Raji (cell line): ENCODE measurements around the gene DNAH9.

ENCODE experiments used
- POLR2A ChIP-seq: IDR thresholded peaks from 2 replicates; pipeline ENCODE4 v1.6.1; 2011; ENCODE audit warnings: low read depth, low read length, control low read depth; ENCODE audit not compliant: insufficient read depth

DNAH9 gene

DNA sequence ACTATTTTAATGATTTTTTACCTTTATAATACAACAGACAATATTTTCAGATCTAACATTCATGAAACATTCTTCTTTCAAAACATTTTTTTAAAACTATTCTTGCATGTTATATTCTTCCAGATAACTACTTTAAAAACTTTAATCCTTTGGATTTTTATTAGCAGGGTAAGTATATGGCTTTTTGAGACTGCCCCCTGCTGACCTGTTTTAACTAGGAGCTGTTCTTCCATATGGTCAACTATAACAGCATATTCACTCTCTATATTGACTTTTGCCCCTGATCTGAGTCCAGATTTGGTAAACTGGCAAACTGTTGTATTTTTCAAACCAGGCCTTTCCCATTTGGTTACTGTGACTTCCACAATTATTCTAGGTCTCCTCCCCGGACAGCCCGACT lies 382.5 kb downstream of the DNAH9 start:
- TF ChIP-seq POLR2A, result no peak

DNA sequence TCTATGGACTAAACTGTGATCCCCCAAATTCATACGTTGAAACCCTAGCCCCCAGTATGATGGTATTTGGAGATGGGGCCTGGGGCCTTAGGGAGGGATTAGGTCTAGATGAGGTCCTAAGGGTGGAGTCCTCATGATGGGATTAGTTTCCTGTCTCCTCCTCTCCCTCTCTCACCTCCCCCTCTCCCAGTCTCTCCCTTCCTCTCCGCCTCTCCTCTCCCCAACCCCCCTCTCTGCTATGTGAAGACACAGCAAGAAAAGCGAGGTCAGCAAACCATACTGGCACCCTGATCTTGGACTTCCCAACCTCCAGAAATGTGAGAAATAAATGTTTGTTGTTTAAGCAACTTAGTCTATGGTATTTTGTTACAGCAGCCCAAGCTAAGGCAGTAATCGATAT lies 383.6 kb downstream of the DNAH9 start:
- TF ChIP-seq POLR2A, result no peak

DNA sequence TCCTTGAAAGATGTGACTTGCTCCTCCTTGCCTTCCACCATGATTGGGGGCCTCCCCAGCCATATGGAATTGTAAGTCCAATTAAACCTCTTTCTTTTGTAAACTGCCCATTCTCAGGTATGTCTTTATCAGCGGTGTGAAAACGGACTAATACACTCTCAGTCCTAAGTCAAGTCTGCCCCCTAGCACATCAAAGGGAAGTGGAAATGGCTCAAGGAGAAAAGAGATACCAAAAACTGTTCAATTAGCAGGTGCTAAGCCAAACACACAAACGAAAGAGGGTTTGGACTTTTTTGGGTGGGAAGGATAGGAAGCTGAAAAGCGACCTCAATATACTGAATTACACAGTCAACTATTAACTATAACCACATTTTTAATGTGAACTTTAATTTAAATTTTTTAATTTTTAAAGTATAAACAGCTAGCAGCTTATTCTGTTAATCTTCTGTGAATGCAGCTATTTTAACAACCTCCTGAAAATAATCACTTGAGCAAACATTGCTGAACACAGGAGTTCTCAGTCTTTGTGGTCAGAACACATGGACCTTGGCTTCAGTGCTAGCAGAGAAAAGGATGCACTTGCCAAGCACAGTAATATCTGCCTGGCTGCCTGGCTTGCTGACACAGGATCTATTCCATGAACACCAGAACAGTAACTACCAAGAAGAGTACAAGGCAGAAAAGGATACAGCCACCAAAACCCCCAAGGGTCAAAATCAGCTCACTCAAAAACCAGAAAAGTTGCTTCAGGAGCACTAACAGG lies 388.1 kb downstream of the DNAH9 start:
- TF ChIP-seq POLR2A, result no peak

DNA sequence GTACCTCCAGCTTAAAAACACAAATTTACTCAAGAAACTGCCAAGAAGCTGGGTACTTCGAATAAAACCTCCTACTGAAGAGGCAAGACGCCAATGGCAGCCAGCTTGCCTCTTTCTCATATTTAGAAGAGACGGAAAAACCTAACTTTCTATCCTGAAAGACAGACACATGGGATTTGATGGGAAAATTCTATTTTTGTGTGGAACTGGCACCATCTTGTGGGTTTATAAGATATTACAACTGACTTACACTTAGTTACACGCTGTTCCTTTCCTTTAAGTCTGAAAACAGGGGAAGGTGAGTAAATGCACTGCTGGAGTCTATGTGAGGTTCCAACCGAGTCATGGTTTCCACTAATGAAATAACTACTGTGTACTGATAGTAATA lies 388.7 kb downstream of the DNAH9 start:
- no peak for TF ChIP-seq POLR2A

DNA sequence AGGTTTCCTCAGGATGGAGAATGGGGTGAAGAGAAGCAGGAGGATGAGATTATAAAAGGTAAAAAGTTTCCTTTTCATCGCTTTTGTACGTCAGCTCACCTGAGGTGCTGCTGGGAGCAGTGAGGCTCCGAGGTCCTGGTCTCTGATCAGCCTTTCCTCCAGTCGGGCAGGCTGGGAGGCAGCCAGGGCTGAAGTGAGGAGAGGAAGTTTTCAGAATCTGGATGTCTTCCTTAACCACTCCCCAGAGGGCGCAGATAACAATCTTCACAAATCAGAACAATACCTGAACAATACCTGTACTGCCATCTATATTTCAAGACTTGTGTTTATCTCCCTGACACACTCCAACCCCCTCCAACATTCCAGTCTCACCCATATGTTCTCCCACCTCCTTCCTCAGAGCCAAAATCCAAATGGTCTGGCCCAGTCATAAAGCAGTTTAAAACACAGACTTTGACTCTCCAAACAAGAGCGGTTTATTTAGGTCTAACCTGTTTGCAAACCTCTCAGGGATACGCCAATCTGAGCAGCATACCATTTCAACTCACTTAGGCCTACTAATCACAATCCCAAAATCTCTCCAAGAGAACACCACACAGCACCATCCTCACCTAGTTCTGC lies 392.2 kb downstream of the DNAH9 start:
- no peak for TF ChIP-seq POLR2A

DNA sequence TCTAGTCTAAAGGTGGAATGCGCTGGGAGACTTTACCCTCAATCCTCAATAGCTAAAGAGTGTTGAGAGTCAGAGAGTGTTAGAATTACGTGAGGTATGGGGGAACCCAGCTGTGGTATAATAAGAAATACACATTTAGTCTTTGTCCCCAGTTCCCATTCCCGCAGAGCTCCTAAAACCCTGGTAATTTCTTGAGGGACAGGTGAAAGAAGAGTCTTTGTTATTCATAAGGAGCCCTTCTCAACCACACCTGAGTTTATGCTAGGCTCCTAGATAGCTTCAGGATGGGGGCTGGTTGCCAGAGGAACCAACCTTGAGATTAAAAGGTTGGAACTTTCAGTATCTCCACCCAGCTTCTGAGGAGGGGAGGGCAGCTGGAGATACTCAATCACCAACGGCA lies 393.2 kb downstream of the DNAH9 start:
- no peak for TF ChIP-seq POLR2A

DNA sequence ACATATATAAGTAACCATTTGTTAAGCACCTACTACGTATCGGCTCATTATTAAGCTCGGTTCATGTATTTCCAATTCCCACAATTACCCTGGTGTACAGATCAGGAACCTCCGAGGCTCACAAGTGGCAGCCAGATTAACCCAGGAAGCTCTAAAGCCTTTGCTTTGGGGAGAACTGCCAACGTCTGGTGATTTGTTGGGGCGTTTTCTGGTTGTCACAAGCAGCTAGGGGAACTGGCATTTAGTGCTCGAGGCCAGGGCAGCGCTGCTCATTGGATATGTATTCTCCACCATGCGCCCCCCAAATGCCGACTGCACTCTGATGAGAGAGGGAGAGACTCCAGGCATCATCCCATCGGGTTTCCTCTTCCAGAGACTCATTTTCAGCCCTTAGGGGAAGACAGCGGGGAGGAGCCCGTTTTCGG lies 398.5 kb downstream of the DNAH9 start:
- no peak for TF ChIP-seq POLR2A

DNA sequence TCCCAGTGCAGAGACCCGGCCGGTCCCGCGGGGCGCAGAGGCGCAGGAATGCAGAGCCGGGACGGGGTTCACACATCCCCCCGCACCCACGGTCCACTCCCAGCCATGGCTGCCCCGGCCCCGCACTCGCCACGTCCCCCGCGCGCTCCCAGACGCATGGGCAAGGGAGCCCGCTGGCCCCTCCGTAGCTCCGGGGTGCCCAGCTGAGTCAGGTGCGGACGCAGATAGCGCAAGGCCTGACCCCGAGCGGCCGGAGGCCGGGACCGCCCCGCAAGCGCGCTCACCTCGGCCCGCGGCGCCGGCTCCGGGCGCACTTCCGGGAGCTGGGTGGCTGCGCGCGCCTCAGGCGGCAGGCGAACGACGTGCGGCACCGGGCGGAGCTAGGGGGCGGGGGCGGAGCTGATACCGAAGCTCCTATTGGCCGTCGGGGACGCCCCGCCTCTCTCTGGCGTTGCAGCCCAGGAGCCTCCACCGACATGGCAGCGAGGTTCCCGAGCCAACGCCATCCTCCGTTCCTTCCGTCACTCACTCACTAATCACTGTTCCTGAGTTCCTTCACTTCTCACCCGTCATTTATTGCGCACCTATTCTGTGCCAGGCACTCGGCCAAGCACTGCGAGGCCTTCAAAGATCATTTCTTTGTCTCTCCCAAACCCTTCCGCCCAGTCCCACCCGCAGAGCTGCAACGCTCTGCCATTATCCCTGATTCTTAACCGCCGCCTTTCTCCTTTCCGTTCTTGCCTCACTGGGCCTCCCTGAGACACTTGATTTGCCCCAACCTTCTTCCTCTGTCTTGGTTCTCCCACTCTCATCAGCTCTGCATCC lies 399.1 kb downstream of the DNAH9 start, which contains the start of gene ZNF18:
Gene ZNF18 (minus strand): TSS at position 329 of the 825 bp plus-strand sequence. CDS start 4,646 bp downstream, outside the sequence.
- TF ChIP-seq POLR2A, result peak; percentile 97

DNA sequence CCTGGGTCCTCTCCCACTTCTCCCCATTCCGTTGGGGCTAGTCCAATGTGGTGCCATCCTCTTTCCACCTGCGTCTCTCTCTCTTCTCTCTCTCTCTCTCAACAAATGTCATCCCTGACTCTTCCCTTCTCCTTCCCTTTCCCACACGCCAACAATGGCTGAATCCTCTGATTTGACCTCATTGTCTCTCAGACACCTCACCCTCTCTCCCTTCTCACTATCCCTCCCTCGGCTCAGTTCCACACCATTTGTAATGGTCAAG lies 399.6 kb downstream of the DNAH9 start:
- TF ChIP-seq POLR2A, result no peak

DNA sequence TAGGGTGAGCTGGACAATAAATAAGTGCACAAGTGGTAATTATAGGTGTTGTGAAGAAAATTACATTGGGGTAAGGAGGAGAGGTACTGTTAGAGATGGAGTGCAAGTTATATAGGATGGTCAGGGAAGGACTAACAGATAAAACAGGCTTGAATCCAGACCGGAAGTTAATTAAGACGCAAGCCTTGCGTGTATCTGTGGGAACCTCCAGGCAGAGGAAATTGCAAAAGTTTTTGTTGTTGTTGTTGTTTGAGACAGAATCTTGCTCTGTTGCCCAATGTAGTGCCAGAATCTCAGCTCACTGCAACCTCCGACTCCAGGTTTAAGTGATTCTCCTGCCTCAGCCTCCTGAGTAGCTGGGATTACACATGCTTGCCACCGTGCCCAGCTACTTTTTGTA lies 401.4 kb downstream of the DNAH9 start:
- no peak for TF ChIP-seq POLR2A

DNA sequence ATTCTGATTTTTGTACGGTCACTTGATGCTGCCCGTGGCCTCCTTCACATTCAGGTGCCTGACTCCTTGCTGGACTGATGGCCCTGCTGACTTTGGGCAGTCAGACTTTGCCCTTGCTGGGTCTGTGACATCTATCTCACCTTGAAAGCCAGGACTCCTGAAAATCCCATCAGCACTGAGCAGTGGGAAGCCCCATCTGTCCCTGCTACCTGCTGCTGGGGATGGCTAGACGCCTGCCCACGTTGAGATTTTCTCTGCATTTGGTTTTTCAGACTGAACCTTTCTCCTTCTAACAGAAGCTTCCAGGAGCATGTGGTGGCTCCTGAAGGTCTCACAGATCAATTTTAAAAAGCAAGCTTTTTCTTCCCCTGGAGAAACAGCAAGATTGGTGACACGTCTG lies 409.2 kb downstream of the DNAH9 start:
- TF ChIP-seq POLR2A, result no peak
